OCI-LY1 (cell line): Measurements from ENCODE around the gene ROBO1.

Source experiments
- H2AFZ ChIP-seq: fragments of 200-600 bp; sonication (generic), shearing (Covaris generic); 2 replicates; pipeline ENCODE4 v1.6.0; 2014; ENCODE audit warnings: antibody characterized with exemption, mild to moderate bottlenecking, low read length
- H3F3A ChIP-seq: fragments of 200-600 bp; sonication (generic), shearing (Covaris generic); 2 replicates; pipeline ENCODE4 v1.6.0; 2014; ENCODE audit warnings: mild to moderate bottlenecking, antibody characterized with exemption, low read length, moderate library complexity; ENCODE audit not compliant: insufficient read depth
- H3K27ac ChIP-seq: fragments of 200-600 bp; sonication (generic); 2 replicates; pipeline ENCODE4 v1.5.1; 2014; ENCODE audit warnings: low read length, mixed run types, mild to moderate bottlenecking, low read depth; ENCODE audit not compliant: poor library complexity, severe bottlenecking
- H3K27me3 ChIP-seq: fragments of 200-600 bp; sonication (generic); 2 replicates; pipeline ENCODE4 v1.6.0; 2014; ENCODE audit warnings: antibody characterized with exemption, mild to moderate bottlenecking, low read length, moderate library complexity; ENCODE audit not compliant: insufficient read depth
- H3K36me3 ChIP-seq: fragments of 200-600 bp; sonication (generic); 2 replicates; pipeline ENCODE4 v1.6.1; 2014; ENCODE audit warnings: mild to moderate bottlenecking, antibody characterized with exemption, low read length, moderate library complexity, mixed read lengths; ENCODE audit not compliant: insufficient read depth
- H3K4me1 ChIP-seq: fragments of 200-600 bp; sonication (generic); 2 replicates; pipeline ENCODE4 v1.5.1; 2014; ENCODE audit warnings: mild to moderate bottlenecking, low read length, moderate library complexity; ENCODE audit not compliant: insufficient read depth, severe bottlenecking
- H3K4me2 ChIP-seq: fragments of 200-600 bp; sonication (generic), shearing (Covaris generic); 2 replicates; pipeline ENCODE4 v1.6.1; 2014; ENCODE audit warnings: low read length
- H3K4me3 ChIP-seq: fragments of 200-600 bp; sonication (generic); 2 replicates; pipeline ENCODE4 v1.5.1; 2014; ENCODE audit warnings: low read length, low read depth, mild to moderate bottlenecking, mixed read lengths; ENCODE audit not compliant: poor library complexity, severe bottlenecking
- H3K79me2 ChIP-seq: fragments of 200-600 bp; shearing (Covaris generic); 2 replicates; pipeline ENCODE4 v1.6.1; 2016; ENCODE audit warnings: mixed run types, low read length, mixed read lengths; ENCODE audit not compliant: insufficient read depth
- H3K9ac ChIP-seq: fragments of 200-600 bp; sonication (generic), shearing (Covaris generic); 2 replicates; pipeline ENCODE4 v1.6.1; 2014; ENCODE audit warnings: mild to moderate bottlenecking, low read length, mixed read lengths
- H3K9me2 ChIP-seq: fragments of 200-600 bp; sonication (generic), shearing (Covaris generic); 2 replicates; pipeline ENCODE4 v1.6.1; 2014; ENCODE audit warnings: low read depth, mild to moderate bottlenecking, low read length, mixed read lengths
- H3K9me3 ChIP-seq: fragments of 200-600 bp; shearing (Covaris generic); 2 replicates; pipeline ENCODE4 v1.6.1; 2014; ENCODE audit warnings: low read length, mixed read lengths
- H4K20me1 ChIP-seq: fragments of 200-600 bp; sonication (generic), shearing (Covaris generic); 2 replicates; pipeline ENCODE4 v1.6.0; 2016; ENCODE audit warnings: mild to moderate bottlenecking, low read length; ENCODE audit not compliant: insufficient read depth
- EZH2 ChIP-seq: fragments of 200-600 bp; sonication (generic), shearing (Covaris generic); IDR thresholded peaks from 2 replicates; pipeline ENCODE4 v1.8.0; 2017; ENCODE audit warnings: borderline replicate concordance, mixed run types, mild to moderate bottlenecking, antibody characterized with exemption, low read length, moderate library complexity, mixed read lengths
- TF ChIP-seq, protein P1 (sequence below): fragments of 200-600 bp; sonication (generic), shearing (Covaris generic); IDR thresholded peaks from 2 replicates; pipeline ENCODE4 v1.5.1; 2017; ENCODE audit warnings: mild to moderate bottlenecking, antibody characterized with exemption, low read length, moderate library complexity, mixed read lengths

ROBO1 gene

DNA sequence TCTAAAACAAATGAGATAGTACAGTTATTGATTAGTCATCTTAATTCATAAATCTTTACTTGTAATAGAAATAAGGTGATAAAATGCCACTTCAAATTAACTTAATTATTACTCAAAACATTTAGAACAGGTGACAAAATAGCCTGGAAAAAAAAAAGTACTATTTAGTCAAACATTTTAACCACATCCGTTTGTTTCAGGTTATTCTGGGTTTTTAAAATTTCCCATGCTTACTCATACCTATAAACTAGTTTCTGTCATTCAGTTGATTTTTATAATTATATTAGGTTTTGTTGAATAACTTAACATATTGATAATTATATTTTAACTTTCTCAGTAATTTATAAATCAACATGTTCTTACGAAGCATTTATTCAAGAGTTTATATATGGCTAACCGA, 483.0 kb downstream of the ROBO1 start:
- TF ChIP-seq, protein P1, sequence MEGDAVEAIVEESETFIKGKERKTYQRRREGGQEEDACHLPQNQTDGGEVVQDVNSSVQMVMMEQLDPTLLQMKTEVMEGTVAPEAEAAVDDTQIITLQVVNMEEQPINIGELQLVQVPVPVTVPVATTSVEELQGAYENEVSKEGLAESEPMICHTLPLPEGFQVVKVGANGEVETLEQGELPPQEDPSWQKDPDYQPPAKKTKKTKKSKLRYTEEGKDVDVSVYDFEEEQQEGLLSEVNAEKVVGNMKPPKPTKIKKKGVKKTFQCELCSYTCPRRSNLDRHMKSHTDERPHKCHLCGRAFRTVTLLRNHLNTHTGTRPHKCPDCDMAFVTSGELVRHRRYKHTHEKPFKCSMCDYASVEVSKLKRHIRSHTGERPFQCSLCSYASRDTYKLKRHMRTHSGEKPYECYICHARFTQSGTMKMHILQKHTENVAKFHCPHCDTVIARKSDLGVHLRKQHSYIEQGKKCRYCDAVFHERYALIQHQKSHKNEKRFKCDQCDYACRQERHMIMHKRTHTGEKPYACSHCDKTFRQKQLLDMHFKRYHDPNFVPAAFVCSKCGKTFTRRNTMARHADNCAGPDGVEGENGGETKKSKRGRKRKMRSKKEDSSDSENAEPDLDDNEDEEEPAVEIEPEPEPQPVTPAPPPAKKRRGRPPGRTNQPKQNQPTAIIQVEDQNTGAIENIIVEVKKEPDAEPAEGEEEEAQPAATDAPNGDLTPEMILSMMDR, result no peak
- TF ChIP-seq EZH2, result no peak
- Histone ChIP-seq H3K36me3 (no peaks in the 10 kb centered on the region), H3K79me2 (no peaks in the 10 kb centered on the region), H3K27ac (no peak overlapping the region), H3F3A (no peaks in the 10 kb centered on the region), H3K9ac (no peak overlapping the region), H3K9me2 (no peaks in the 10 kb centered on the region), H4K20me1 (no peaks in the 10 kb centered on the region), H3K9me3 (no peaks in the 10 kb centered on the region), H3K4me1 (no peaks in the 10 kb centered on the region), H2AFZ (no peak overlapping the region), H3K27me3 (no peaks in the 10 kb centered on the region), H3K4me3 (no peak overlapping the region), H3K4me2 (no peak overlapping the region)

DNA sequence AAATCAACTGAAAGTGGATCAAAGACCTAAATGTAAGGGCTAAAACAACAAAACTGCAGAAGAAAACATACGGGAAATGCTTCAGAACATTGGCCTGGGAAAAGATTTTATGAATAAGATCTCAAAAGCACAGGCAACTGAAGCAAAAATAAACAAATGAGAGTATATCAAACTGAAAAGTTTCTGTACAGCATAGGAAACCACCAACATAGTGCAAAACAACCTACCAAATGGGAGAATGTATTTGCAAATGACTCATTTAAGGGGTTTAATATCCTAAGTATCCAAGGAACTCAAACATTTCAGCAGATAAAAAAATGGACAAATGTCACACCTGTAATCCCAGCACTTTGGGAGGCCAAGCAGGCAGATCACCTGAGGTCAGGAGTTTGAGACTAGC, 489.1 kb downstream of the ROBO1 start:
- H3K9ac ChIP-seq, result no peak overlapping the region
- H3K9me2 ChIP-seq, result no peaks in the 10 kb centered on the region
- H3K4me3 ChIP-seq, result no peak overlapping the region
- H3F3A ChIP-seq, result no peaks in the 10 kb centered on the region
- H3K27me3 ChIP-seq, result no peaks in the 10 kb centered on the region
- H3K27ac ChIP-seq, result no peak overlapping the region
- H3K4me1 ChIP-seq, result no peaks in the 10 kb centered on the region
- H3K79me2 ChIP-seq, result no peaks in the 10 kb centered on the region
- no peaks in the 10 kb centered on the region for H4K20me1 ChIP-seq
- TF ChIP-seq EZH2, result no peak
- no peaks in the 10 kb centered on the region for H3K9me3 ChIP-seq
- H2AFZ ChIP-seq, result no peak overlapping the region
- no peaks in the 10 kb centered on the region for H3K36me3 ChIP-seq
- H3K4me2 ChIP-seq, result no peak overlapping the region

DNA sequence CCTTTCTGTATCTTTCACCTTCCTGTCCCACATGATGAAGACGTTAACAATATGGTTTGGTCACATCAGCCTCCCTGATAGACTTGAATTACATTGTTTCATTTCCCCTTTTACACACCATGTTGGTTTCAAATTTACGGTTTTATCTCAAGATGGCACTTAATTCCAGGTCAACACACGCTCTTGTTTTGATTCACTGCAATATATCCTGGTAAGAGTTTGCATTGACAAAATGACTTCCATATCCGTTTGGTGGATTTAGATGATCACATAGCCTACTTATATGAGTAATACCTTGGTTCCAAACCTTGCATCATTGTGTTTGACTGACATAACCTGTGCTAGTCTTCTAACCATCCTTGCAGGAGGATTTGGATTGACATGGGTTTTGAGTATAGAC, 499.4 kb downstream of the ROBO1 start:
- no peak for TF ChIP-seq EZH2
- TF ChIP-seq, protein P1, result no peak
- Histone ChIP-seq H4K20me1 (no peaks in the 10 kb centered on the region), H3K27me3 (no peaks in the 10 kb centered on the region), H3K9ac (no peak overlapping the region), H3K9me2 (no peaks in the 10 kb centered on the region), H3F3A (no peaks in the 10 kb centered on the region), H3K4me3 (no peak overlapping the region), H3K27ac (no peak overlapping the region), H3K79me2 (no peaks in the 10 kb centered on the region), H3K4me2 (no peak overlapping the region), H2AFZ (no peak overlapping the region), H3K36me3 (no peaks in the 10 kb centered on the region), H3K9me3 (no peaks in the 10 kb centered on the region), H3K4me1 (no peaks in the 10 kb centered on the region)

DNA sequence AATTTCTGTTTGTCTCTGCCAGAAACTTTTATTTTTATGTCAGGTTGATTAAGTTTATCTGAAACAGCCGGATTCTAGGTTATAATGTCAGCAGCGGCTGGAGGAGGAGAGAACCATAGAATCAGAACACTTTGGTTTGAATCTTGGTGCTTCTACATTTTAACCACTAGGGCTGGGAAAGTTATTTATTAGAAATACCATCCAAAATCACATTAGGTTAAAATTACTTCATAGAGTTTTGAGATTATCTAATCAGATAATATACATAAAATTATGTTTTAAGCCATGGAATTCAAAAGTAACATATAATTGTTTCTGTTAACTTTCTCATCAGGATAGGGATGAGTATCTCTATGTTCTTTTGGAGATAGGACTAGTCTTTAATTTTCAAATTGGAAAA, 502.9 kb downstream of the ROBO1 start:
- no peaks in the 10 kb centered on the region for H4K20me1 ChIP-seq
- H3K9me2 ChIP-seq, result no peaks in the 10 kb centered on the region
- H3K27ac ChIP-seq, result no peak overlapping the region
- no peak overlapping the region for H3K9ac ChIP-seq
- H3K27me3 ChIP-seq, result no peaks in the 10 kb centered on the region
- H3K4me3 ChIP-seq, result no peak overlapping the region
- no peaks in the 10 kb centered on the region for H3K4me1 ChIP-seq
- H3K9me3 ChIP-seq, result no peaks in the 10 kb centered on the region
- H3K4me2 ChIP-seq, result no peak overlapping the region
- no peaks in the 10 kb centered on the region for H3K79me2 ChIP-seq
- TF ChIP-seq, protein P1, result no peak
- TF ChIP-seq EZH2, result no peak
- H2AFZ ChIP-seq, result no peak overlapping the region
- no peaks in the 10 kb centered on the region for H3F3A ChIP-seq
- H3K36me3 ChIP-seq, result no peaks in the 10 kb centered on the region
